HCT116 (cell line): Measurements from ENCODE around the gene TENM4. TPM values are rescaled to one million over a fixed set of nuclear protein-coding genes. Genes with fewer than 3 reads are reported as not detected.
A peak's percentile ranks its signal among the peaks of the same experiment; 100 is the strongest.

Source experiments
- ATAC-seq: fragments of 200-7000 bp; cut with Tn5 transposase; 2 replicates; pipeline ENCODE4 v1.9.1; 2020; ENCODE audit warnings: mild to moderate bottlenecking, moderate library complexity
- BruUV-seq: library from RNA; stranded (reverse); fragments of 400-500 nt; replicated peaks from 2 replicates; lab custom pipeline; 2021; lab: Mats Ljungman, UMichigan
- CTCF ChIA-PET: fragments of 300-600 bp; sonication (Branson Sonifier 250); formaldehyde crosslinking; loops from one replicate; lab custom pipeline; 2021; ENCODE audit warnings: antibody characterized with exemption; lab: Charles Lee
- POLR2A ChIA-PET: fragments of 300-600, 350-600 bp; sonication (Branson Sonifier 250); formaldehyde crosslinking; loops from one replicate; lab custom pipeline; 2021; ENCODE audit warnings: antibody characterized with exemption; lab: Charles Lee
- RAD21 ChIA-PET, 2 experiments: fragments of 300-600 bp; sonication (Branson Sonifier 250); formaldehyde crosslinking; loops; one replicate each; lab custom pipeline; 2023; ENCODE audit warnings: low total read pairs in 2 of 2; ENCODE audit not compliant: uncharacterized antibody in 2 of 2, unreplicated experiment in 2 of 2, low non-redundant PET in 1 of 2; lab: Charles Lee
- DNase-seq: peaks from one replicate; pipeline ENCODE4 v3.0.0-alpha.2; 2010; ENCODE audit warnings: low read depth, low spot score
- H2AFZ ChIP-seq: fragments of 200-600 bp; shearing (Covaris generic), sonication (generic); 2 replicates; pipeline ENCODE4 v1.6.1; 2017; ENCODE audit warnings: low read depth, mixed run types, mixed read lengths, antibody characterized with exemption, low read length; ENCODE audit not compliant: poor library complexity, severe bottlenecking
- H3K27ac ChIP-seq: 2 replicates; pipeline ENCODE4 v1.5.1; 2012; ENCODE audit warnings: low read depth, low read length
- H3K27me3 ChIP-seq: fragments of 200-600 bp; sonication (generic); 2 replicates; pipeline ENCODE4 v1.6.1; 2016; ENCODE audit warnings: mixed run types, low read length, mixed read lengths; ENCODE audit not compliant: insufficient read depth
- H3K36me3 ChIP-seq, 2 experiments: fragments of 200-500 bp in 1 of 2; fragments of 200-600 bp in 1 of 2; sonication (Bioruptor generic) in 1 of 2; sonication (generic) in 1 of 2; 2 replicates each; pipeline versions ENCODE4 v1.5.1 to v1.6.1; 2014 to 2016; ENCODE audit warnings: low read length in 2 of 2, inconsistent platforms in 1 of 2, mixed read lengths in 1 of 2, mixed run types in 1 of 2; ENCODE audit not compliant: insufficient read depth in 2 of 2, control insufficient read depth in 1 of 2
- H3K4me1 ChIP-seq, 2 experiments: fragments of 200-600 bp in 1 of 2; sonication (generic) in 1 of 2; 2 replicates each; pipeline versions ENCODE4 v1.5.1 to v1.6.1; 2012 to 2017; ENCODE audit warnings: low read length in 2 of 2, inconsistent platforms in 1 of 2, mild to moderate bottlenecking in 1 of 2, mixed read lengths in 1 of 2, mixed run types in 1 of 2, moderate library complexity in 1 of 2; ENCODE audit not compliant: insufficient read depth in 2 of 2, control insufficient read depth in 1 of 2
- H3K4me2 ChIP-seq: fragments of 200-600 bp; sonication (generic); 2 replicates; pipeline ENCODE4 v1.6.1; 2017; ENCODE audit warnings: mixed run types, low read length, mixed read lengths
- H3K4me3 ChIP-seq, 2 experiments: fragments of 200-600 bp in 1 of 2; sonication (generic) in 1 of 2; replicated peaks in 1 of 2; 2 replicates each; pipeline ENCODE4 v1.5.1; 2011 to 2016; ENCODE audit warnings: low read length in 2 of 2, control low read depth in 1 of 2, low read depth in 1 of 2, mild to moderate bottlenecking in 1 of 2, mixed read lengths in 1 of 2, mixed run types in 1 of 2
- H3K79me2 ChIP-seq: fragments of 200-600 bp; sonication (generic); 2 replicates; pipeline ENCODE4 v1.6.1; 2017; ENCODE audit warnings: mild to moderate bottlenecking, mixed run types, low read length, moderate library complexity, mixed read lengths; ENCODE audit not compliant: insufficient read depth
- H3K9ac ChIP-seq: fragments of 200-600 bp; sonication (generic); 2 replicates; pipeline ENCODE4 v1.6.1; 2016; ENCODE audit warnings: low read length, mixed read lengths
- H3K9me2 ChIP-seq: fragments of 200-600 bp; sonication (generic), shearing (Covaris generic); 2 replicates; pipeline ENCODE4 v1.6.1; 2017; ENCODE audit warnings: mixed run types, mild to moderate bottlenecking, moderate library complexity; ENCODE audit not compliant: insufficient read depth
- H3K9me3 ChIP-seq, 2 experiments: fragments of 200-500 bp in 1 of 2; fragments of 200-600 bp in 1 of 2; sonication (Bioruptor generic) in 1 of 2; sonication (generic) in 1 of 2; 2 replicates each; pipeline ENCODE4 v1.6.1; 2014 to 2017; ENCODE audit warnings: low read length in 2 of 2, mixed read lengths in 2 of 2, inconsistent platforms in 1 of 2, low read depth in 1 of 2, mild to moderate bottlenecking in 1 of 2, mixed run types in 1 of 2, moderate library complexity in 1 of 2; ENCODE audit not compliant: control insufficient read depth in 1 of 2, insufficient read depth in 1 of 2
- H4K20me1 ChIP-seq: fragments of 200-600 bp; sonication (generic), shearing (Covaris generic); 2 replicates; pipeline ENCODE4 v1.6.1; 2017; ENCODE audit warnings: mixed run types, mild to moderate bottlenecking, moderate library complexity; ENCODE audit not compliant: insufficient read depth
- CBX3 ChIP-seq: IDR thresholded peaks from 2 replicates; pipeline ENCODE4 v1.6.1; 2012; ENCODE audit warnings: low read depth
- EGR1 ChIP-seq: IDR thresholded peaks from 2 replicates; pipeline ENCODE4 v1.6.1; 2012; ENCODE audit warnings: low read depth
- EZH2 ChIP-seq: fragments of 200-600 bp; sonication (generic); IDR thresholded peaks from 2 replicates; pipeline ENCODE4 v1.6.1; 2017; ENCODE audit warnings: antibody characterized with exemption, mixed run types
- EZH2phosphoT487 ChIP-seq: fragments of 200-600 bp; IDR thresholded peaks from 2 replicates; pipeline ENCODE4 v1.6.1; 2018; ENCODE audit warnings: antibody characterized with exemption, borderline replicate concordance
- FOSL1 ChIP-seq: IDR thresholded peaks from 2 replicates; pipeline ENCODE4 v1.6.1; 2012; ENCODE audit warnings: low read depth
- JUND ChIP-seq: IDR thresholded peaks from 2 replicates; pipeline ENCODE4 v1.6.1; 2012
- MAX ChIP-seq: IDR thresholded peaks from 2 replicates; pipeline ENCODE4 v1.6.1; 2012
- RAD21 ChIP-seq: IDR thresholded peaks from 2 replicates; pipeline ENCODE4 v1.6.1; 2012; ENCODE audit warnings: low read depth, mild to moderate bottlenecking
- SP1 ChIP-seq: IDR thresholded peaks from 2 replicates; pipeline ENCODE4 v1.6.1; 2012; ENCODE audit warnings: low read depth
- TCF7L2 ChIP-seq: IDR thresholded peaks from 2 replicates; pipeline ENCODE4 v1.7.0; 2011; ENCODE audit warnings: borderline replicate concordance, inconsistent platforms; ENCODE audit not compliant: insufficient read depth, insufficient read length; ENCODE audit errors: extremely low read depth
- ZBTB33 ChIP-seq: IDR thresholded peaks from 2 replicates; pipeline ENCODE4 v1.6.1; 2011; ENCODE audit warnings: mild to moderate bottlenecking, low read length, moderate library complexity; ENCODE audit not compliant: insufficient replicate concordance; ENCODE audit errors: extremely low read depth
- intact Hi-C: fragments of 100-400 bp; cut with micrococcal nuclease; formaldehyde crosslinking; loops from 2 replicates; pipeline ENCODE4 v1.10.0; 2022
- total RNA-seq: library from RNA; stranded (reverse); gene quantifications from one replicate; pipeline ENCODE4 v1.2.1, GENCODE V29; 2021; ENCODE audit not compliant: unreplicated experiment

Gene TENM4
- total RNA-seq, 1 experiment from 2014 or later, result 0.05 TPM

GRCh38 chr11:79422866-79423265, 18.0 kb downstream of the TENM4 start (continued):
- TF ChIP-seq EZH2phosphoT487 (no peak), EZH2 (no peak)

- no TSS peak for BruUV-seq
- ChIA-PET POLR2A (no interaction called here), CTCF (no interaction called here)
- Histone ChIP-seq H3K36me3 (no peaks in the 10 kb centered on the region), H3K9me3 (no peaks in the 10 kb centered on the region), H3K4me2 (no peak overlapping the region), H3K4me1 (peaks cover 3 to 15% of the 10 kb centered on the region in 2 experiments; a peak in 3 of 4 replicates)
- TF ChIP-seq CBX3 (no peak), EGR1 (no peak), MAX (no peak), FOSL1 (no peak), JUND (no peak), SP1 (no peak), EZH2 (no peak), RAD21 (no peak)
- TF ChIP-seq, all 23 proteins: peak for 0
- H3K27ac ChIP-seq, result no peak overlapping the region
- H3K9ac ChIP-seq, result no peak overlapping the region
- RAD21 ChIA-PET, result no interaction called here
- intact Hi-C loops, result no loop called here
- H3K9me2 ChIP-seq, result no peaks in the 10 kb centered on the region
- ATAC-seq (no peak), DNase-seq (no peak)
- no peaks in the 10 kb centered on the region for H3K27me3 ChIP-seq
- H3K79me2 ChIP-seq, result no peaks in the 10 kb centered on the region
- H4K20me1 ChIP-seq, result no peaks in the 10 kb centered on the region
- no peak overlapping the region for H3K4me3 ChIP-seq
- no peak overlapping the region for H2AFZ ChIP-seq
Observed at GRCh38 chr11:79421820-79422219, 19.0 kb downstream of the TENM4 start.

GRCh38 chr11:79419120-79419519, 21.7 kb downstream of the TENM4 start:
- Histone ChIP-seq H3K79me2 (no peaks in the 10 kb centered on the region), H3K9me2 (no peaks in the 10 kb centered on the region), H3K4me1 (peaks cover 3 to 26% of the 10 kb centered on the region in 2 experiments; a peak in 3 of 4 replicates), H2AFZ (no peak overlapping the region), H3K36me3 (no peaks in the 10 kb centered on the region), H3K4me3 (no peak overlapping the region), H3K27ac (no peak overlapping the region), H3K27me3 (no peaks in the 10 kb centered on the region), H3K9ac (no peak overlapping the region), H4K20me1 (no peaks in the 10 kb centered on the region), H3K4me2 (peak overlapping the region; percentile 51), H3K9me3 (no peaks in the 10 kb centered on the region)
- TF ChIP-seq MAX (peak; percentile 47), TCF7L2 (peak; percentile 14), ZBTB33 (no peak), SP1 (peak; percentile 22; the same call in 1 of the 2 replicates), FOSL1 (peak; percentile 58), JUND (peak; percentile 48), EZH2 (no peak)
- BruUV-seq, result no TSS peak
- intact Hi-C loops, result loop anchor here (1.0 kb wide), 1 partner anchor 21 kb away; no protein-coding TSS in a partner anchor
- ChIA-PET CTCF (no interaction called here), POLR2A (no interaction called here), RAD21 (no interaction called here)
- DNase-seq, result peak; percentile 50
- ATAC-seq, result peak; percentile 89
